ENCODE data around the gene HSP90AB1.

DNA sequence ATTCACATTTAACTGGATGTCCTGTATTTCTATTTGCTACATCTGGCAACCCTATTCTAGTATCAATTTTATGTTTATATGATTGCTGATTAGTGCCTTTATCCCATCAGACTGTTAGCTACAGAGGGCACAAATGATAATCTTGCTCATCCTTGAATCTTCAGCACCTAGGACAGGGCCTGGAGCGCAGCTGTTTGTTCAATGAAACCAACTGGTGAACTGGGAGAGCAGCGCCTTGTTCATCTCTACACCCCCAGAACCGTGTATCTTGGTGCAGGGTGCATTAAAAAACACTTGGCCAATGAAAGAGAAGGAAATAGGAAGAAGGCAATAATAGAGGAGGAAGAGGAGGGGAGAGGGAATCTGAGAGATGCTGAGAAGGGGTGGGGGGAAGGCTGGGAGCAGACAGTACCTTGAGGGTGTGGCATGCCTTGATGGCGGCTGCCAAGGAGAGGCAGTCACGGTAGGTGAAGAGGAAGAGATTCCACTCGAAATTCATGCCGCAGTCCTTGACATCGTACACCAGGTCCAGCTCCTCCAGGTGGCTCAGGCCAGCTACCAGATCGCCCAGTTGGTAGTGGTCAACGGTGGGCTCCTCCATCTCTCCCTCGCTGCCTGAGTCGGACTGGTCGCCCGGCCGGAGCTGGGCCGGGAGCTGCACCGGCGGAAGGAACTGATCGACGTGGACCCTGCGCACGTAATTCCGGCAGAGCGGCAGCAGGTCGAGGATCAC, 38.8 kb downstream of the HSP90AB1 start:
- TF ChIP-seq, protein P1, sequence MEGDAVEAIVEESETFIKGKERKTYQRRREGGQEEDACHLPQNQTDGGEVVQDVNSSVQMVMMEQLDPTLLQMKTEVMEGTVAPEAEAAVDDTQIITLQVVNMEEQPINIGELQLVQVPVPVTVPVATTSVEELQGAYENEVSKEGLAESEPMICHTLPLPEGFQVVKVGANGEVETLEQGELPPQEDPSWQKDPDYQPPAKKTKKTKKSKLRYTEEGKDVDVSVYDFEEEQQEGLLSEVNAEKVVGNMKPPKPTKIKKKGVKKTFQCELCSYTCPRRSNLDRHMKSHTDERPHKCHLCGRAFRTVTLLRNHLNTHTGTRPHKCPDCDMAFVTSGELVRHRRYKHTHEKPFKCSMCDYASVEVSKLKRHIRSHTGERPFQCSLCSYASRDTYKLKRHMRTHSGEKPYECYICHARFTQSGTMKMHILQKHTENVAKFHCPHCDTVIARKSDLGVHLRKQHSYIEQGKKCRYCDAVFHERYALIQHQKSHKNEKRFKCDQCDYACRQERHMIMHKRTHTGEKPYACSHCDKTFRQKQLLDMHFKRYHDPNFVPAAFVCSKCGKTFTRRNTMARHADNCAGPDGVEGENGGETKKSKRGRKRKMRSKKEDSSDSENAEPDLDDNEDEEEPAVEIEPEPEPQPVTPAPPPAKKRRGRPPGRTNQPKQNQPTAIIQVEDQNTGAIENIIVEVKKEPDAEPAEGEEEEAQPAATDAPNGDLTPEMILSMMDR (IDR thresholded peaks at IDR 0.05; ENCODE audit: poor library complexity), result no peak
- no peak for TF ChIP-seq EZH2 (IDR thresholded peaks at IDR 0.05; ENCODE audit: borderline replicate concordance)
- TF ChIP-seq EZH2phosphoT487 (IDR thresholded peaks at IDR 0.05; ENCODE audit: low read depth, severe bottlenecking, unreplicated experiment), result no peak

Measured in hepatocyte (in vitro differentiated cells).